Tibial artery (tissue), 4 donors: Measurements from ENCODE around the gene CD300H.

Experiments used
- DNase-seq, 2 donors: peaks; one replicate each; pipeline ENCODE4 v3.0.0-alpha.2; 2019
- H3K27ac ChIP-seq, 2 donors: fragments of 200-600 bp; sonication (generic) in 1 of 2; 1 replicate in 1 of 2; 2 replicates in 1 of 2; pipeline ENCODE4 v1.5.1; 2018 to 2019; ENCODE audit warnings: mild to moderate bottlenecking in 1 of 2
- H3K27me3 ChIP-seq, 2 donors: fragments of 200-600 bp; sonication (generic) in 1 of 2; one replicate each; pipeline versions ENCODE4 v1.5.1 to v1.6.0; 2016 to 2019
- H3K36me3 ChIP-seq, 3 donors: fragments of 200-600 bp; sonication (generic) in 2 of 3; one replicate each; pipeline ENCODE4 v1.5.1; 2016 to 2019; ENCODE audit warnings: mild to moderate bottlenecking in 2 of 3
- H3K4me1 ChIP-seq, 4 donors: fragments of 200-600 bp; sonication (generic) in 2 of 4; 1 replicate in 3 of 4; 2 replicates in 1 of 4; pipeline ENCODE4 v1.5.1; 2016 to 2019
- H3K4me3 ChIP-seq, 2 donors: fragments of 200-600 bp; sonication (generic) in 1 of 2; 1 replicate in 1 of 2; 2 replicates in 1 of 2; pipeline ENCODE4 v1.5.1; 2018 to 2019; ENCODE audit warnings: mild to moderate bottlenecking in 2 of 2
- H3K9me3 ChIP-seq, 3 donors: fragments of 200-600 bp; sonication (generic) in 1 of 3; one replicate each; pipeline ENCODE4 v1.5.1; 2016 to 2019
- intact Hi-C: fragments of 100-400 bp; cut with DNase I; formaldehyde crosslinking; loops from one replicate; pipeline ENCODE4 v1.15.0; 2023; ENCODE audit warnings: low total_unique reads
- TF ChIP-seq, protein P1 (sequence below), 2 experiments: fragments of 200-600 bp in 1 of 2; fragments of 450-650 bp in 1 of 2; IDR thresholded peaks; one replicate each; pipeline ENCODE4 v1.5.1; 2017 to 2019; ENCODE audit warnings: antibody characterized with exemption in 2 of 2, mild to moderate bottlenecking in 1 of 2, moderate library complexity in 1 of 2

Gene CD300H

DNA sequence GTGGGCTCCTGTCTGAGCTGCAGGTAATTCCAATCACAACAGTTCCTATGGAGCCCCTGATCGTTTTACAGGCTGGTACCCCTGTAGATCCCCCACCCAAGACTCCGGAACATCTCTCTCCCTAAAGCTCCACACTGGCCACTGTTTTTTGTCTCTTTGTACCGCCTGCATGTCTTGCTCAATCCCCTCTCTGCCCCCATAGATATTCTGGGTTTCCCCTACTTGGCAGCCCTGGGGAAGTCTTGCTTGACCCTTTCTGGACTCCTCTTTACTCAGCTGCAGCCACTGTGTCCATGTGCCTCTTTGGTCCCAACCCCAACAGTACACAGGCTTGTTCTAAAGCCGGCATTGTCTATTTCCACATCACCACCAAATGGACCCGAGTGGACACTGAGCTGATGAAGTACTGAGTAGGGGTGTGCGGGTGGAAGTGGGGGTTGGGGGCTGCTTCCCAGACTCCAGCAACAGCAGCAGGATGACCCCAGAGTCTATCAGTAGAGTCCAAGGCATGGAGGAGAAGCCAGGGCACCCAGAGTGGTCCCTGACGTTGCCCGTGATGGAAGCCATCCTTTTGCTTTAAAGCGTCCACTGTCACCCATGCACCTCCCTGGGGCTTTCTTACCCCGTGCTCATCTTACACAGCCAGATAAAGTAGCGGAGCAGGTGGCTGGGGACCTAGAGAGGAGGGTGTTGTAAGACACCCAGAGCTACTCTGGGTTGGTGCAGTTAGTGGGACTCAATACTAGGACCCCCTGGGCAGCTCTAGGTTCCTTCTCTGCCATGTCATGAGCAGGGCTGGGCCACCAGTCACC is 42.5 kb downstream of the CD300H start:
- Histone ChIP-seq H3K36me3 (no peaks in the 10 kb centered on the region), H3K9me3 (peaks cover 0 to 15% (median 10%) of the 10 kb centered on the region in 3 donors), H3K4me3 (no peak overlapping the region), H3K27ac (no peak overlapping the region), H3K27me3 (peaks cover 0 to 4% of the 10 kb centered on the region in 2 donors), H3K4me1 (no peaks in the 10 kb centered on the region)
- TF ChIP-seq, protein P1, sequence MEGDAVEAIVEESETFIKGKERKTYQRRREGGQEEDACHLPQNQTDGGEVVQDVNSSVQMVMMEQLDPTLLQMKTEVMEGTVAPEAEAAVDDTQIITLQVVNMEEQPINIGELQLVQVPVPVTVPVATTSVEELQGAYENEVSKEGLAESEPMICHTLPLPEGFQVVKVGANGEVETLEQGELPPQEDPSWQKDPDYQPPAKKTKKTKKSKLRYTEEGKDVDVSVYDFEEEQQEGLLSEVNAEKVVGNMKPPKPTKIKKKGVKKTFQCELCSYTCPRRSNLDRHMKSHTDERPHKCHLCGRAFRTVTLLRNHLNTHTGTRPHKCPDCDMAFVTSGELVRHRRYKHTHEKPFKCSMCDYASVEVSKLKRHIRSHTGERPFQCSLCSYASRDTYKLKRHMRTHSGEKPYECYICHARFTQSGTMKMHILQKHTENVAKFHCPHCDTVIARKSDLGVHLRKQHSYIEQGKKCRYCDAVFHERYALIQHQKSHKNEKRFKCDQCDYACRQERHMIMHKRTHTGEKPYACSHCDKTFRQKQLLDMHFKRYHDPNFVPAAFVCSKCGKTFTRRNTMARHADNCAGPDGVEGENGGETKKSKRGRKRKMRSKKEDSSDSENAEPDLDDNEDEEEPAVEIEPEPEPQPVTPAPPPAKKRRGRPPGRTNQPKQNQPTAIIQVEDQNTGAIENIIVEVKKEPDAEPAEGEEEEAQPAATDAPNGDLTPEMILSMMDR (IDR thresholded peaks at IDR 0.05) = no peak
- DNase-seq = peak in 1 of 2 donors; percentile 35
- intact Hi-C loops = no loop called here

- Histone ChIP-seq H3K4me1 (no peaks in the 10 kb centered on the region), H3K4me3 (no peak overlapping the region), H3K27me3 (peaks cover 0 to 4% of the 10 kb centered on the region in 2 donors), H3K9me3 (peaks cover 0 to 15% (median 10%) of the 10 kb centered on the region in 3 donors), H3K27ac (no peak overlapping the region), H3K36me3 (no peaks in the 10 kb centered on the region)
- TF ChIP-seq, protein P1 (IDR thresholded peaks at IDR 0.05) = no peak
- peak in 1 of 2 donors; percentile 51 for DNase-seq
- intact Hi-C loops = no loop called here
Observed at GRCh38 chr17:74523308-74523707, 44.0 kb downstream of the CD300H start.

DNA sequence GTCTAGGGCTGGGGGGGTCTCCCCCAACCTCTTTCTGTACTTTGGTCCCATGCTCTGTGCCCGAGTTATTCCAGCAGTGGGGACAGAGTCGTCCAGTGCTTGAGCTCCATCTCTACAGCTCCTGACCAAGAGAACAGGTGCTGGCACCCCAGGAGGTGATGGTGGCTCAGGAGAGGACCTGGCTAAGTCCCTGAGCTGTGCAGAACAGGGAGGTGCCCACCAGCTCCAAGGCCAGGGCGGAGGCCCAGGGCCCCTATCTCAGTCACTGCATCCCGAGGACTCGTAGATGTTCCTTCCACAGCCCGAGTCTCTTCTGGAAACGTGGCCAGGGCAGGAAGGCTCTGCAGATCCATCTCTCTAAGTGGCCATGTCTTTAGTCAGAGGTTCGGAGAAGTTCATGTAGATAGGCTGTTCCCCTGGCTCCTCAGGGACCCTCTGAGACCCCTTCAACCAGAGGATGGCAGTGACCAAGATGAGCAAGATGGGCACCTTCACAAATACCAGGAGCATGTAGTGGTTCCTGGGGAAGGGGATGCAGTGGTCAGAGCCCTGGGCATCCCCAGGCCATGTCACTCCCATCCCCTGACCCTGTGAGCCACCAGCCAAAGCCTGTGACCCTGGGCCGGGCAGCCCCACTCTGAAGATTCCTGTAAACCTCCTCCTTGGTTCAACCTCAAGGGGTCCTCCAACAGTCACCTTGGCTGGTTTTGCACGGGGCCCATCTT is 44.8 kb downstream of the CD300H start:
- Histone ChIP-seq H3K4me3 (no peak overlapping the region), H3K27me3 (peaks cover 0 to 4% of the 10 kb centered on the region in 2 donors), H3K36me3 (no peaks in the 10 kb centered on the region), H3K27ac (no peak overlapping the region), H3K9me3 (peaks cover 0 to 15% (median 10%) of the 10 kb centered on the region in 3 donors), H3K4me1 (no peaks in the 10 kb centered on the region)
- DNase-seq = peak in 1 of 2 donors; percentile 51
- intact Hi-C loops = no loop called here
- TF ChIP-seq, protein P1 (IDR thresholded peaks at IDR 0.05) = no peak

DNA sequence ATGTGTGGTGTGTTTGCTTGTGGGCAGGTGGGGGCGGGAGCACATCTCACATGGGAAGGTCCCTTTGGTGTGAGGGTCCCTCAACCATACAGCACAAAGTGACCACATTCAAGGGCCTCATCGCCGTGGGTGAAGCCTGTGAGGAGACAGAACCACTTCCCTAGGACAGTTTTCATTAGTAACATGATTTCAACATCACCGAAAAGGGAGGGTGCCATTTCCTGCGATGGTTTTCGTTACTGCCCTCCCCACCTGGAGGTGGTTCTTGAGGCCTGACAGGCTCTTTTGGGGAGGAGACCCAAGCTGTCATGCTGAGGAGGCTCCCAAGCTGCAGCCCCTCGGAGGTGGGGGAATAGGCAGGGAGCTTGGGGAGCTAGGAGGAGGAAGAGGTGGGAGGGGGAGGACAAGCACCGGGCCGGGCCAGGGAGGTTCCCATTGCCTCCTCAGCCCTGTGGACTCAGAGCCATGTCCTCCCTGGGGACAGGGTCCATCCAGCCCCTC is 45.6 kb downstream of the CD300H start:
- DNase-seq = peak in 1 of 2 donors; percentile 66
- H3K27ac ChIP-seq = peak overlapping the region in 1 of 2 donors; percentile 33
- intact Hi-C loops = no loop called here

GRCh38 chr17:74520790-74521480 is 46.4 kb downstream of the CD300H start:
- no peak overlapping the region for H3K4me3 ChIP-seq
- peak overlapping the region; percentile 28 to 33 for H3K27ac ChIP-seq
- TF ChIP-seq, protein P1 (IDR thresholded peaks at IDR 0.05) = no peak
- H3K27me3 ChIP-seq = peaks cover 0 to 4% of the 10 kb centered on the region in 2 donors
- DNase-seq = peak in 1 of 2 donors; percentile 61
- no peaks in the 10 kb centered on the region for H3K4me1 ChIP-seq
- no peaks in the 10 kb centered on the region for H3K36me3 ChIP-seq
- H3K9me3 ChIP-seq = peaks cover 0 to 15% (median 10%) of the 10 kb centered on the region in 3 donors
- intact Hi-C loops = no loop called here

More for the DNA sequence above, 45.6 kb downstream of the CD300H start:
- no peaks in the 10 kb centered on the region for H3K4me1 ChIP-seq
- no peaks in the 10 kb centered on the region for H3K36me3 ChIP-seq
- peaks cover 0 to 15% (median 10%) of the 10 kb centered on the region in 3 donors for H3K9me3 ChIP-seq
- no peak overlapping the region for H3K4me3 ChIP-seq
- H3K27me3 ChIP-seq = peaks cover 0 to 4% of the 10 kb centered on the region in 2 donors
- TF ChIP-seq, protein P1 (IDR thresholded peaks at IDR 0.05) = no peak
